Kidney epithelial cell (primary cell): ENCODE results near the gene PPL. TPM values are rescaled to one million over a fixed set of nuclear protein-coding genes. Genes with fewer than 3 reads are reported as not detected.

Experiments
- DNase-seq: peaks from one replicate; pipeline ENCODE4 v3.0.0-alpha.2; 2010; ENCODE audit warnings: low read depth
- H3K27me3 ChIP-seq: 2 replicates; pipeline ENCODE4 v1.6.0; 2011; ENCODE audit warnings: low read length; ENCODE audit not compliant: control insufficient read depth, insufficient read depth
- H3K36me3 ChIP-seq: 2 replicates; pipeline ENCODE4 v1.5.1; 2011; ENCODE audit warnings: low read length; ENCODE audit not compliant: control insufficient read depth, insufficient read depth
- H3K4me3 ChIP-seq: 2 replicates; pipeline ENCODE4 v1.5.1; 2011; ENCODE audit warnings: low read depth, mild to moderate bottlenecking, control low read depth, low read length
- total RNA-seq: library from RNA; depleted of rRNA; stranded (reverse); fragments of >200 nt; gene quantifications from 2 replicates; pipeline ENCODE4 v1.2.3, GENCODE V29; 2015
- TF ChIP-seq, protein P1 (sequence below): IDR thresholded peaks from 2 replicates; pipeline ENCODE4 v1.5.1; 2011; ENCODE audit warnings: mild to moderate bottlenecking, moderate library complexity, low read length, control low read depth, inconsistent platforms; ENCODE audit not compliant: insufficient read depth, poor library complexity, severe bottlenecking

Gene PPL
- total RNA-seq, 1 donor from 2014 or later: 26.5 TPM

DNA sequence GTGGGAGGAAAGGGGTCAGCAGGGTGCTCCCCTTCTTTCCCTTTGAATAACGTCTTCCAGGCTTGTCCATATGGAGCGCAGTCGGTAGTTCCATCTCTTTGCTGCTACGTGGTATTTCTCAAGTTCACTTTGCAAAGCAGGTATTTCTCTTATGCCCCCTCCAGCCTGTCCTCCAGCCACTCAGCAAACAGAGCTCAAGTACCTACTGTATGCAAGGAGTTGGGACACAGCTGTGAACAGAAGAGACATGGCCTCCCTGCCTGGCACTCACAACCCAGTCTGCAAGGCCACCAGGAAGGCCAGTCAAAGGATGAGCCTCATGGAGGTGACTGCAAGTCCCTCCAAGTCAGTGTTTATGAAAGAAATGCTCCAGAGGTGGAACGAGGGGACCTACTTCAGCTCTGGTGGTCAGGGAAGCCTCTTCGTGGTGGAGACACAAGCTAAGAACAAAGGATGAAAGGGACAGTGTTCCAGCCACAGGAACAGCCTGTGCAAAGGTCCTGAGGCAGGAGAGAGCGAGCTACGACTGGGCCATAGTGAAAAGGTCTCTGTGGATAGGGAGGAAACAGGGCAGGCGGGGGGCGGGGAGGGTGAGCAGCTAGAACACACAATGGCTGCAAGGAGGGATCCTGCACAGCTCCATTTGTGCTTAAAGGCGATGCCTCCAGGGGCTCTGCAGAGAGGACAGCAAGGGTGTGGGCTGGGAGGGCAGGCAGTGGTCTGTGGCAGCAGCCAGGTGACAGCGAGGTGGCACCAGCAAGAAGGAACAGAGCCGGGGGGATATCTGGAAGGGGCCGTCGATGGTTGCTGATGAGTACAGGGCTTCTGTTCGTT lies 32.6 kb downstream of the PPL start:
- TF ChIP-seq, protein P1, sequence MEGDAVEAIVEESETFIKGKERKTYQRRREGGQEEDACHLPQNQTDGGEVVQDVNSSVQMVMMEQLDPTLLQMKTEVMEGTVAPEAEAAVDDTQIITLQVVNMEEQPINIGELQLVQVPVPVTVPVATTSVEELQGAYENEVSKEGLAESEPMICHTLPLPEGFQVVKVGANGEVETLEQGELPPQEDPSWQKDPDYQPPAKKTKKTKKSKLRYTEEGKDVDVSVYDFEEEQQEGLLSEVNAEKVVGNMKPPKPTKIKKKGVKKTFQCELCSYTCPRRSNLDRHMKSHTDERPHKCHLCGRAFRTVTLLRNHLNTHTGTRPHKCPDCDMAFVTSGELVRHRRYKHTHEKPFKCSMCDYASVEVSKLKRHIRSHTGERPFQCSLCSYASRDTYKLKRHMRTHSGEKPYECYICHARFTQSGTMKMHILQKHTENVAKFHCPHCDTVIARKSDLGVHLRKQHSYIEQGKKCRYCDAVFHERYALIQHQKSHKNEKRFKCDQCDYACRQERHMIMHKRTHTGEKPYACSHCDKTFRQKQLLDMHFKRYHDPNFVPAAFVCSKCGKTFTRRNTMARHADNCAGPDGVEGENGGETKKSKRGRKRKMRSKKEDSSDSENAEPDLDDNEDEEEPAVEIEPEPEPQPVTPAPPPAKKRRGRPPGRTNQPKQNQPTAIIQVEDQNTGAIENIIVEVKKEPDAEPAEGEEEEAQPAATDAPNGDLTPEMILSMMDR: no peak
- no peak overlapping the region for H3K4me3 ChIP-seq
- no peak for DNase-seq
- H3K27me3 ChIP-seq: no peaks in the 10 kb centered on the region
- H3K36me3 ChIP-seq: peaks cover 1% of the 10 kb centered on the region

- H3K4me3 ChIP-seq: no peak overlapping the region
- TF ChIP-seq, protein P1: no peak
- H3K27me3 ChIP-seq: no peaks in the 10 kb centered on the region
- DNase-seq: no peak
- H3K36me3 ChIP-seq: peaks cover 2% of the 10 kb centered on the region
Measured at GRCh38 chr16:4902038-4902437, 34.9 kb downstream of the PPL start.

DNA sequence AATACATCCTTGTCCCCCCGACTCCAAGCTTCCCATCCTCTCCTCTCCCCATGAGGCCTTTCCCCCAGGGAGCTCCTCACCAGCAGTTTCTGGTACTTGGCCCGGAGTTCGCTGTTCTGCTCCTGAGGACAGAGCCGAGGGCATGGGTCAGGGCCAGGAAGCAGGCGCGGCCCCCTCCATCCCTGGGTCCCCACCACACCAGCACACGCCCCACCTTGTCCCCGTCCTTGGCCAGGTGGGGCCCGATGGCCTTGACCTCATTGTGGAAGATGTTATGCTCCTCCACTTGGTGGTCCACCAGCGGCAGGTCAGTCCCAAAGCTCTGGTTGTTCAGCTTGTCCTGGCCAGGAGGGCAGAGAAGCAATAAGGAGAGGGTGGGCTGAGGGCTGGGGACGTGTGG lies 36.2 kb downstream of the PPL start:
- Histone ChIP-seq H3K27me3 (no peaks in the 10 kb centered on the region), H3K4me3 (no peak overlapping the region), H3K36me3 (peaks cover 2% of the 10 kb centered on the region)
- DNase-seq: no peak
- TF ChIP-seq, protein P1: no peak

DNA sequence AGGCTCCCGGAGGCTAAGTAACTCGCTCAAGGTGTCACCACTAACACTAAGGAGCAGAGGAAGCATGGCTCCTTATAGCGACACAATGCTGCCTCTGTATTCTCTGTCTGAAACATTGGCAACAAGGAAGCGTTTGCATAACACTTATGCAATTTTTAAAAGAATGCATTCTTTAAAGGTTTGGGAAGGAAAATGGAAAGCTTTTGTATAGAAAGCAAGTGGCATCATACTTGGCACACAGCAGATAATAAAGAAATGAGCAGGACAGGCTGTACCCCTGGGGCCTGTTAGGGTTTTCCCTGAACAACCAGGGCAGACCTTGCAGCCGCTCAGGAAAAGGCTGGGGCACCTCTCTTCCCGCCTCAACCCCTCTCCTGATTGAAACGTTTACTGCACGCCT lies 36.9 kb downstream of the PPL start:
- H3K27me3 ChIP-seq: no peaks in the 10 kb centered on the region
- H3K4me3 ChIP-seq: no peak overlapping the region
- TF ChIP-seq, protein P1: no peak
- DNase-seq: no peak
- peaks cover 2% of the 10 kb centered on the region for H3K36me3 ChIP-seq

DNA sequence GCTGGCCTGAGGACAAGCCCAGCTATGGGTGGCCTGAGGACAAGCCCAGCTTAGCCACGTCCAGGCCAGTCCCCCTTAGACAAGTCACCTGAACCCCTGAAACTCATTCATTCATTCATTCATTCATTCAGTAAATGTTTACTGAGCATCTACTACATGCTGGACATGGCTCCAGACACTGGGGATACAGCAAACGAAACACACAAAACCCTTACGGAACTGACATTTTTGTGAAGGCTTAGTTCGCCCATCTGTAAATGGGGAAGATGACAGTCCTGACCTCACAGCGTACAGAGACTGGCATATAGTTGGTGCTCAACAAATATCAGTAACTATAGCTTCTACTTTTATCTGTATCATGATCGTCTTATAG lies 37.5 kb downstream of the PPL start:
- H3K27me3 ChIP-seq: no peaks in the 10 kb centered on the region
- peaks cover 2% of the 10 kb centered on the region for H3K36me3 ChIP-seq
- no peak overlapping the region for H3K4me3 ChIP-seq
- TF ChIP-seq, protein P1: no peak
- DNase-seq: no peak

- H3K36me3 ChIP-seq: peaks cover 2% of the 10 kb centered on the region
- TF ChIP-seq, protein P1: no peak
- no peak overlapping the region for H3K4me3 ChIP-seq
- H3K27me3 ChIP-seq: no peaks in the 10 kb centered on the region
- DNase-seq: no peak
Measured at GRCh38 chr16:4898811-4899473, 38.0 kb downstream of the PPL start.
